Limb (tissue), 2 donors: Measurements from ENCODE around the gene SH3GLB2.
"Not testable (repeated sequence)": the region's sequence is repeated elsewhere in the genome, so short reads cannot be mapped to it uniquely, and the experiment has no call there.

Experiments
- DNase-seq, 2 donors: peaks; one replicate each; pipeline ENCODE4 v3.0.0-alpha.2; 2016; ENCODE audit errors: extremely low spot score in 2 of 2

SH3GLB2 gene

GRCh38 chr9:129054163-129054851 is 26.2 kb upstream of the SH3GLB2 start:
- DNase-seq: no peak

- DNase-seq: no peak
Observed at GRCh38 chr9:129053020-129053419, 24.9 kb upstream of the SH3GLB2 start.

- no peak for DNase-seq
Observed at GRCh38 chr9:129052592-129052991, 24.5 kb upstream of the SH3GLB2 start.

- DNase-seq: no peak
Observed at GRCh38 chr9:129042016-129042415, 13.9 kb upstream of the SH3GLB2 start.

- no peak for DNase-seq
Observed at GRCh38 chr9:129040113-129040643, 12.0 kb upstream of the SH3GLB2 start.

- no peak for DNase-seq
Observed at GRCh38 chr9:129038109-129038852, 10.2 kb upstream of the SH3GLB2 start.

GRCh38 chr9:129037767-129038098 is 9.6 kb upstream of the SH3GLB2 start:
- no peak for DNase-seq

- no peak for DNase-seq
Observed at GRCh38 chr9:129036923-129037766, 9.0 kb upstream of the SH3GLB2 start.

- DNase-seq: peak; percentile 96 to 99
Observed at GRCh38 chr9:129036241-129036922, 8.3 kb upstream of the SH3GLB2 start, which contains the start of gene MIGA2. TSS of gene MIGA2 (plus strand) at chr9:129036626. CDS start at chr9:129040595, 3,969 bp downstream.

- DNase-seq: not testable (repeated sequence)
Observed at GRCh38 chr9:129035838-129036237, 7.7 kb upstream of the SH3GLB2 start.

GRCh38 chr9:129033216-129033615 is 5.1 kb upstream of the SH3GLB2 start:
- DNase-seq: no peak

GRCh38 chr9:129032541-129033159 is 4.5 kb upstream of the SH3GLB2 start:
- DNase-seq: no peak

GRCh38 chr9:129031514-129031913 is 3.4 kb upstream of the SH3GLB2 start:
- no peak for DNase-seq

- no peak for DNase-seq
Observed at GRCh38 chr9:129030191-129030590, 2.1 kb upstream of the SH3GLB2 start.

- DNase-seq: no peak
Observed at GRCh38 chr9:129027685-129028191, 393 bp downstream of the SH3GLB2 start.

- DNase-seq: no peak
Observed at GRCh38 chr9:129027224-129027684, 877 bp downstream of the SH3GLB2 start.

GRCh38 chr9:129026442-129027223 is 1.5 kb downstream of the SH3GLB2 start:
- peak; percentile 46 to 66 for DNase-seq

GRCh38 chr9:129023908-129024233 is 4.3 kb downstream of the SH3GLB2 start:
- DNase-seq: no peak

- peak; percentile 69 to 78 for DNase-seq
Observed at GRCh38 chr9:129023036-129023907, 4.9 kb downstream of the SH3GLB2 start.
